NCI-H1092 treated with DMSO at 0.1 percent for 48 hours (cell line): ENCODE results near the gene CTDP1.
"Not testable (repeated sequence)": the region's sequence is repeated elsewhere in the genome, so short reads cannot be mapped to it uniquely, and the experiment has no call there.

Source experiments
- DNase-seq: peaks from one replicate; lab custom pipeline; 2025; lab: John Stamatoyannopoulos, UW

CTDP1 gene

DNA sequence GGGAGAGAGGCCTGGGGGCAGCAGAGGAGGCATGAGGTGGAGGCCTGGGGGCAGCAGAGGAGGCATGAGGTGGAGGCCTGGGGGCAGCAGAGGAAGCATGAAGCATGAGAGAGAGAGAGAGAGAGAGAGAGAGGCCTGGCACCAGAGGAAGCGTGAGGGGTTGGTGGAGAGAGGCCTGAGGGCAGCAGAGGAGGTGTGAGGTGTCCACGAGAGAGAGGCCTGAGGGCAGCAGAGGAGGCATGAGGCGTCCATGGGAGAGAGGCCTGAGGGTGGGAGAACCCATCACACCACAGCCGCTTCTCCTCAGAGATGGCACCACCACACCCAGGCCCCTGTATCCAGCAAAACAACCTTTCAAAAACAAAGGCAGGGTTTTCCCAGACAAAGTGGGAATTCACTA lies 62.5 kb downstream of the CTDP1 start:
- no peak for DNase-seq

DNA sequence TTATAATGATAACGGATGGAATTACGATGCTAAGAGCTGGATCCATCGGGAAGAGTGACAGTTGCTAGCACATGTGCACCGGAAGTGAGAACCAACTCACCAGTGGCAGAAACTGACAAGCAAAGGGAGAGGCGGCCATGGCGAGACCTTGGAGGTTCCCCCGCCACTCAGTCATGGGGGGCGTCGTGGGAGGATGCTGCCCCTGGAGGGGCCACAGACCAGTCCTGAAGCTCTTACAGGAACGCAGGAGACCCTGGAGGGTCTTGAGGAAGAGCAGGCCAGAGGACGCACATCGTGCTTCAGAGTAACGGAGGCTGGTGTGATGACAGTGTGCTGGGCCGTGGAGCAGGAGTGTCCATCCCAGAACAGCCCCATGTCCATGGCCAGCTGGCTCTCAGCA lies 65.0 kb downstream of the CTDP1 start:
- no peak for DNase-seq

DNA sequence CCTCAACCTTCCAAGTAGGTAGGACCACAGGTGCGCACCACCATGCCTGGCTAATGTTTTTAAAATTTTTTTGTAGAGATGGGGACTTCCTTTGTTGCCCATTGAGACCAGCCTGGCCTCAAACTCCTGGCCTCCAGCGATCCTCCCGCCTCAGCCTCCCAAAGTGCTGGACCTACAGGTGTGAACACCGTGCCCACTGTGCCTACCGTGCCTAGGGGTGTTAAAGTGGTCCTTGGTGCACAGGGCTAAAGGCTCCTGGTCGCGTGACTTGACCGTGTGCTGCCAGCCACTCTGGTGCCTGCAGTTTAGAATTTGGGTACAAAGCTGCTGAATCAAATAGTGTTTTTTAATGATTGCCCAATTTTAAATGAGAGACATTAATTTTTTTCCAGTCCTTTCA lies 67.1 kb downstream of the CTDP1 start:
- no peak for DNase-seq

DNA sequence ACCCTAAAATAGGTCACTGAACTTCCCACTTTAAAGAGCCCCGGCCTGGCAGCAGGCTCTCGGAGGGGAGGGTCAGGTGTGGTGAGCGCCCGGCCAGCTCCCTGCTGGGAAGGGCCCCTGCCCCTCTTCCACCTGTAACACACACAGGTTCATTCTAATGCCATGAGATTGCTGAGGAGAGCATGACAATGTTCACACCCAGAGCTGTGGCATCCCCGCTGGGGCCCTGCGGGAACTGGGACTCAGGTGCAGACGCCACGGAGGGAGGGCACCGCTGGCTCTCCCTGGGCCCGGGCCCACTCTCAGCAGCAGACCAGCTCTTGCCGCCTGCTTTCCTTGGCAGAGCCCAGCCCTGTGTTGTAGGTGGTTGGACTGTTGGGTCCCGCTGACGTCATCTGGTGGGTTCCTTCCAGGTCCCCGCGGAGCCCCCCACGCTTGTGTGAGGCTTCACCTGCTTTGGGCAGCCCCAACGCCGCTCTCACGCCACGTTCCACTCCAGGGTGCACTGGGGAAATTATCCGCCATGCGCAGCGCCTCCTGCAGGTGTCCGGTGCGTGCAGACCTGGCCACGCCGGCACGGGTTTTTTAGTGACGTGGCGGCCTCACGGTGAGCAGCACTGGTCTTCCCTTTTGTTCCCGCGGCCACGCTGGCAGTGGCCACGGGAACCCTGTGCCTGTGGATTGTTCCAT lies 67.7 kb downstream of the CTDP1 start:
- no peak for DNase-seq

DNA sequence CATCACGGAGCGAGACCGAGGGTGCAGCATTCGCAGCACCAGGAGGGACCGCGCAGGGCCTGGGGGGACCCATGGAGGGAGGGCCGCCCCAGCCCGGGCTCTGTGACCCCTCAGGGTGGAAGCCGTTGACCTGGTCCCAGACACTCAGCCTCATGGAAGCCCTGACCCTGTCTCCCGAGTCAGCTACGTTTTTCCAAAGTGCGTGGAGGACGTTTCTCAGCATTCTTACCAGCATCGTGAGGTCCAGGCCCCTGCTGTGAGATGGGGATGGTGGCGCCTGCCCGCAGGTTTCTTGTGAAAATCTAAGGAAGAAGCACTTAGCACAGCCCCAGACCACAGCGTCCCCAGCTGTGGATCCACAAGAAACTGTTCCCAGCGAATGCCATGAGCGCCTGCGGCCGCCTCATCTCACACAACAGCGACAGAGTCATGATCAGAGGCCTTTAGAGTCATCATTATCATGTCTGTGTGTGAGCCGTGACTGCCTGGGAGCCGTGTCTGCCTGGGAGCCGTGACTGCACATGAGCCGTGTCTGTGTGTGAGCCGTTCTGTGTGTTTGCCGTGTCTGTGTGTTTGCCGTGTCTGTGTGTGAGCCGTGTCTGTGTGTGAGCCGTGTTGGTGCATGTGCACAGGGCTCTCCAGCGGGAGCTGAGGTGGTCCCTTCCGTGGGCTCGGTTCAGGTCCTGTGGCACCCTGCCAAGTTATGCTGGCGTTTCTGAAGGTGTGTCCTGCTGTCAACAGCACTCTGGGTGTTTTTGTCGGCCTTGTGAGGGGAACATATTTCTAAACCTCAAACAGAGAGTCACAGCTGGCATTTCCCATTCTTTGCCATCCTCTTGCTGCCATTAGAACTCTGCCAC lies 68.9 kb downstream of the CTDP1 start:
- DNase-seq, result no peak

DNA sequence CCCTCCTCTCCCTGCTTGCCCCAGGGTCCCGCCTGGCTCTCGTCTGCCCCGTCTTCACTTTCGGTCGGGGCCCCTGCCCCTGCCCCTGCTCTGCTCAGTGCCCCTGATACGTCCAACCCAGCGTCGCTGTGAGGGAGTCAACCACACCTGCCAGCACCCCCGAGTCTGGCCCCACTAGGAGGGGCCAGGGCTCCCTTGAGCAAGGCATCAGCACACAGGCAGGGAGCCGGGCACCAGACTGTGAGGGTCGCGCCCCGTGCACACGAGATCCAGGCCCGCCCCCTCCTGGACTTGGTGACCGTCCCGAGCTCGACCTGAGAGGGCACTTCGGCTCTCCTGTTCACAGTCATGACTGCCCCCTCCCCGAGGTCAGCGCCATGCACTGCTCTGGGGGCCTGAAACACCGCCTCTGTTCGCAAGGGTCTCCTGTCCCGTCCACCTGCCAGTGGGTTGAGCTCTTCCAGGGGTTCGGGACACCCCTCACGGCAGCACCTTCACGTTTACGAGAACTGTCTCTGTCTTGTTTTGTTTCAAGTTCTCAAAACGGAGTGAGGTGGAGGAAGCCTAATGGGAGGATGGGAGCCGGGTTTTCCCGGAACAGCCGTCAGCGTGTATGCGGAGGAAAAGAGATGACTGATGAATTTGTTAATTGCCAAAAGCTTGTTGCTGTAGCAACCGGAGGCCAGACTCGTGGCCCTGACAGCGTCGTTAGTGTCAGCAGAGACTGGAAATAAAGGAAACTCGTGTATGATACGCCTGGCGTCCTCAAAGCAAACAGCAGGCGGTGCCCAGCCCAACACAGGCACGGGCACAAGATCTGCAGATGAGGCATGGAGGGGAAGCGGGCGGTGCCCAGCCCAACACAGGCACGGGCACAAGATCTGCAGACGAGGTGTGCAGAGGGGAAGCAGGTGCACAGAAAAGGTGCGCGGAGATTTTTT lies 69.9 kb downstream of the CTDP1 start:
- no peak for DNase-seq

DNA sequence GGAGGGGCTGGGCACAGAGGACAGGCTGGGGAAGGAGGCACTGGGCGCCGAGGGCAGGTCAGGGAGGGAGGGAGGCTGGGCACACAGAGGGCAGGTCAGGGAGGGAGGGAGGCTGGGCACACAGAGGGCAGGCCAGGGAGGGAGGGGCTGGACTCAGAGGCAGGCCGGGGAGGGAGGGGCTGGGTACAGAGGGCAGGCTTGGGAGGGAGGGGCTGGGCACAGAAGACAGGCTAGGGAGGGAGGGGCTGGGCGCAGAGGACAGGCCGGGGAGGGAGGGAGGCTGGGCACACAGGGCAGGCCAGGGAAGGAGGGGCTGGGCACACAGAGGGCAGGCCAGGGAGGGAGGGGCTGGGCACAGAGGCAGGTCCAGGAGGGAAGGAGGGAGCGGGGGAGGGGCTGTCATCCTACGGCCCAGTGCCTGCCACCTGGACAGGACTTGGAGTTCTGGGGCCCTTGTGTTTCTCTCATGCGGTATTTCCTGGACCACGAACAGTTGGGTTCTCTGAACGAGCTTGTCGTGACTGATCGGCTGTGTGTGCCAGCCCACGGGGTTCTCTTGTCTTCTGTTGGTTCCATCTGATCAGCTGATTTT lies 71.5 kb downstream of the CTDP1 start:
- DNase-seq, result no peak

DNA sequence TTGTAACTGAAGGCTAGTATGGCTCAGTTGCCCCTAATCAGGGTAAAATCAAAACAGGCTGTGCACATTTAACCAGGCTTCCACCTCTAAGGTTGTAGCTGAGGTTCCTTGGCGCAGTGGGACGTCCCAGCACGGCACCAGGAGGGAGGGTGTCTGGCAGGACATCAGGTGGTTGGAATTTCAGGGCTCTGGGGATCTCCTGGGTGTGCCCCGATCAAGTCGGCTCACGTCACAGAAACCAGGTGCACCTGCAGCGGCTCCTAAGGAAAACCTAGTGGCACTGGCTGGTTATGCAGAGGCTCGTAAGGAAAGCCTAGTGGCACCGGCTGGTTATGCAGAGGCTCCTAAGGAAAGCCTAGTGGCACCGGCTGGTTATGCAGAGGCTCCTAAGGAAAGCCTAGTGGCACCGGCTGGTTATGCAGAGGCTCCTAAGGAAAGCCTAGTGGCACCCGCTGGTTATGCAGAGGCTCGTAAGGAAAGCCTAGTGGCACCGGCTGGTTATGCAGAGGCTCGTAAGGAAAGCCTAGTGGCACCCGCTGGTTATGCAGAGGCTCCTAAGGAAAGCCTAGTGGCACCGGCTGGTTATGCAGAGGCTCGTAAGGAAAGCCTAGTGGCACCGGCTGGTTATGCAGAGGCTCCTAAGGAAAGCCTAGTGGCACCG lies 72.4 kb downstream of the CTDP1 start:
- not testable (repeated sequence) for DNase-seq

DNA sequence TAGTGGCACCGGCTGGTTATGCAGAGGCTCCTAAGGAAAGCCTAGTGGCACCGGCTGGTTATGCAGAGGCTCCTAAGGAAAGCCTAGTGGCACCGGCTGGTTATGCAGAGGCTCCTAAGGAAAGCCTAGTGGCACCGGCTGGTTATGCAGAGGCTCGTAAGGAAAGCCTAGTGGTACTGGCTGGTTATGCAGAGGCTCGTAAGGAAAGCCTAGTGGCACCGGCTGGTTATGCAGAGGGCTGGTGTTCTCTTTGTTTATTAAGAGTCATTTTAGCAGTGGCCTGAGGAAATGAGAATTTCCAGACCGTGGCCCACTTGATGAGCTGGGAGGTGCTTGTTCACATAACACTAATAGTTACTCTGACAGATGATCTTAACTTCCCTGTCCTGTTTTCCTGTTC lies 73.3 kb downstream of the CTDP1 start:
- DNase-seq, result not testable (repeated sequence)

DNA sequence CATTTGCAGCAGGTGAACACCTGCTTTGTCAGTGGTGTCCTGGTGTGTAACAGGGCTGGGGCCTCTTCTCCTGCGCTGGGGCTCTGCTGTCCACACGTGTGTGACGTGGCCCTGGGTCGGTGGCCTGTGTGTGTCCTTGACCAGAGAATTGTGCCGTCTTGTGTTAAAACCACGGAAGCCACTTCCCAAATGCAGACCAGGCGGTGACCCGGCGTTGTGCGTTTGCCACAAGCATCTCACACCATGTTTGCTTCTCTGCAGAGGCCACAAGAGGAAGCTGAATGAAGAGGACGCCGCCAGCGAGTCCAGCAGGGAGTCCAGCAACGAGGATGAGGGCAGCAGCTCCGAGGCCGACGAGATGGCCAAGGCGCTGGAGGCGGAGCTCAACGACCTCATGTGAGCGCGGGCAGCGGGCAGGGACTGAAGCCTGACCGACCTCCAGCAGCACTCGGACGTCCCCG lies 73.8 kb downstream of the CTDP1 start:
- DNase-seq, result no peak

DNA sequence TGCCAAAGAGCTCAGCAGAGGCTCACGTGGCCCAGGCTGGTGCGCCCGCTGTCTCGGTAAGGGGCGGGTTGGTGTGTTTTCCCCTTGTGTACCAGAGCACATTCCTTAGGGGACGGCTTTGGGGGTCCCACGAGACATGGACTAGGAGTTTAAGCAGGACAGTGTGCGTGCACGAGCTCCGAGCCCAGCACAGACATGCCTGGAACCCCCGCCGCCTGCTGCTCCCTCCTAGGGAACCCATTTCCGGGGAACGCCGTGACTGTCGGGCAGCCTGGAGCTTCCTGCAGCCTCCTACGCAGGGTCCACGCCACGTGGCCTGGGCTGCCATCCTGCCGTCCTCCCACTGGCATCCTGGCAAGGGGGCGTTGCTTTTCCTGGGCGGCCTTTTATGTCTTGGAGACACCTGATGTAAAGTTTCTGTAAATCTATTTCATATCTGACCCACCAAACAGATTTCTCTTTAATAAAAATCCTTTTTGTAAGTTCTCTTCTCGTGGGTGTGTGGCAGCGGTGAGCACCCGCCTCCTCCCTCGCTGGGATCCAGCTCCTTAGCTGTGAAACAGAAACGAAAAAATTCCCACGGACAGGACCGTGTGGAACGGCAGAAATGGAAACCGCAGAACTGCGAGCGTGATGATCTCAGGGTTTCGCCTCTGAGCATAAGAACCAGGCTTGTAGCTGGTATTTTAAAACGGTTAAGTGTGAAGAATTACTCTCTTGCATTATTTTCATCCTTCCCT lies 74.6 kb downstream of the CTDP1 start:
- no peak for DNase-seq

DNA sequence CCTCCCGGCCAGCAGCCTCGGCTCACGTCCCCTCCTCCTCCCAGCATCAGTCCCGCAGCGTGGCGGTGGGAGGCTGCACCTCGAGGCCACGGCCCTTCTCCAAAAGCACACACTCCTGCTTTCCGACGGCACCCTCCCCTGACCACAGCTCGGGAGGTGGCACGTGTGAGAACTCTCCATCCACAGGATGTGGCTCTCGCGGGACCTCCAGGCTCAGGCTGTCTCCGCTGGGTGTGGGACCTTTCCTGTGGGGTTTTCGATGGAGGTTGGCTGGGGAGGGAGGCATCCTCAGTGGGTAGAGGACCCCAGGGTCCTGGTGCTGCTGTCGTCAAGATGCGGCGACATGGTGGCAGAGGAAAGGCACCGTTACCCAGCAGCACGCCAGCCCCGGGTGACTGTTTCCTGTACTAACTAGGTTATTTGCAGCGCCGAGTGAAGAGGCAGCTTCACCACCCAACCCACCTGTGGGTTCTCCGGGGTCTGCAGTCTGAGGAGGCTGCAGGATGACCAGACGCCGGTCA lies 75.3 kb downstream of the CTDP1 start:
- DNase-seq, result no peak

DNA sequence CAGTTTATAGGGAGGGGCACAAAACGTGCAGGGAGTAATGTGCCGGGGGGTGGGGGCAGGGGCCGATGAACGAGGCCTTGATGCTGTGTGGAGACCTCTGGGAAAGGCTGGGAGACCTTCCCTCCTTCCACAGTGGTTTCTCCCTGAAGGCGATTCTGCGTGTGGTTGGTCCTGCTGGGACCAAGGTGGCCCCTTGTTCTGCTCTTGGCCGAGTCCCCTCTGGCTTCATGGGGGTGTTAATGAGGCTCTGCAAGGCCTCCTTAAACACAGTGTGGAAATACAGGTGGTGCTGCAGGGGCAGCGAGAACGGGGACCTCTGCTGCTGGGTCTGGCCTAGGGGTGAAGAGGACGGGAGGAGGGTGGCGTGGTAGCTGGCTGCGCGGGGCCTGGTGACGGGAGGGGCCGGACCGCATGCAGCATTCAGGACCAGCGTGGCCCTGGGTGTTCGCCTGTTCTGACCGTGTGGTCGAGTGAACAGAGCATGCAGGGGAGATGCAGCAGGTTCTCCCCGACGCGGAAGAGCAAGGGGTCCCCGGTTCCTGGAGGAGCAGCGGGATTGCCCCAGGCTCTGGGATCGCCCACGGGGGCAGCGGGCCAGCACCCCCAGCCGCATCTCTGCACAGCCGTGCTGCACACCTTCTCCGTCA lies 76.0 kb downstream of the CTDP1 start:
- no peak for DNase-seq

DNA sequence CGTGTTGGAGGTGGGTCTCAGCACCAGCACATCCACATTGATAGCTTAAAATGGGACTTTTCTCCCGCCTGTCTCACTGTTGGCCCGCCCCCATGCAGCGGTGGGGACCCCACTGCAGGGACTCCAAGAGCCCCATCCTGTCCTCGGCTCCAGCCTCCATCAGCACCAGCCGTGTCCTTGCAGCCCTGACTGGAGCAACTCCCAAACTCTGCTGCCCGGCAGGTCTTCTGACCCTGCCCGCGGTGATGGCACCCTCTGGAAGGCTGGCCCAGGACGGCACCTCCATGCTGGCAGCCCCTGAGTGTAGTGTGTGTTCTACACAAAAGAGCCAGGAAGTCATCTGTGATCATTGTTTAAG lies 76.5 kb downstream of the CTDP1 start:
- DNase-seq, result no peak

DNA sequence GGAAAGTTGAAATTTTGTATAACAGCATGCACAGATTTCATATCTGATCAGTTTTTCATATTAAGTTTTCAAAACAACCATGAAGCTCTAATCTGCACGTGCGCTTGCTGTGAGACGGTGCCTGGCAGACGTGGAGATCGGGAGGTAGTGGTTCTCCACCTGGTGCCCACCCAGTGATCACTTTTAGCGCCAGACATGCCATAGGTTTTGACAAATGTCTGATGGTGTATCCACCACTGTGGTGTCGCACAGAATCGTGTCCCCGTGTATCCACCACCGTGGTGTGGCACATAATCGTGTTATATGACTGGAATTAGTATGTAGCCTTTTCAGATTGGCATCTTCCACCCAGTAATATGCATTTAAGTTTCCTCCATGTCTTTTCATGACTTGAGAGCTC lies 77.2 kb downstream of the CTDP1 start:
- no peak for DNase-seq

DNA sequence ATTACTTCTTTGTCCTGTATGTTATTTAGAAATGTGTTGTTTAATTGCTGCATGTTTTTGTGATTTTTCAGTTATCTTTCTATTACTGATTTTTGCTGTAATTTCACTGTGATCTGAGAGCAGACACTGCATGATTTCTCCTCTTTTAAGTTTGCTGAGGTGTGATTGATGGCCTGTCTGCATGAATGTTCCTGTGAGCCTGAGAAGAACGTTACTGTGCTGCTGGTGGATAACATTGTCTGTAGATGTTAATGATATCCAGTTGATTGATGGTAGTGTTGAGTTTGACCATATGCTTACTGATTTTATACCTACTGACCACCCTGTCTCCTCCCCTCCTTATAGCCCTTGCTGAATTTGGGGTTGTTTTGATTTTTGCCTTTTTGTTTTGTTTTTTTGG lies 80.7 kb downstream of the CTDP1 start:
- no peak for DNase-seq

DNA sequence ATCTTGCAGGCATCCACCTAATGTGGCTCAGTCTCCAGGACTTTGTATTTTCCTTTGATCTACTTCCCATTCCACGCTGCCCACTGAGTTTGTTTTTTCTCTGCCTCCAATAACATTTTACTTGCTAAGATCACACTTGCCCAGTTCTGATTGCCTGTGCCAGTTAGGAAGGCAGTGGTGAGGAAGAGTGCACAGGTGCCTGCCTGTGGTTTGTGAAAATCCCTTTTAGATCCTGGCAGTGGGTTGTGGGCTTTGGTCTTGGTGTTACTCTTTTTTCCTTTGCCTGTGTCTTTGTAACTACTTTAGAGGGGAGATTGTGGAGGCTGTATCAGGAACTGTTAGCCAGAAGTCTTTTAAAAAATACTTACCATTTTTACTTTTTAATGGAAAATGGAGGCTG lies 81.3 kb downstream of the CTDP1 start:
- no peak for DNase-seq

DNA sequence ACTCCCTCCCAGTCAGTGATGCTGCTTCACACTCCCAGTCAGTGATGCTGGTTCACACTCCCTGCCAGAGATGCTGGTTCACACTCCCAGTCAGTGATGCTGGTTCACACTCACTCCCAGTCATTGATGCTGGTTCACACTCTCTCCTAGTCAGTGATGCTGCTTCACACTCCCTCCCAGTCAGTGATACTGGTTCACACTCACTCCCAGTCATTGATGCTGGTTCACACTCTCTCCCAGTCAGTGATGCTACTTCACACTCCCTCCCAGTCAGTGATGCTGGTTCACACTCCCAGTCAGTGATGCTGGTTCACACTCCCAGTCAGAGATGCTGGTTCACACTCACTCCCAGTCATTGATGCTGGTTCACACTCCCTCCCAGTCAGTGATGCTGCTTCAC lies 83.8 kb downstream of the CTDP1 start:
- no peak for DNase-seq

DNA sequence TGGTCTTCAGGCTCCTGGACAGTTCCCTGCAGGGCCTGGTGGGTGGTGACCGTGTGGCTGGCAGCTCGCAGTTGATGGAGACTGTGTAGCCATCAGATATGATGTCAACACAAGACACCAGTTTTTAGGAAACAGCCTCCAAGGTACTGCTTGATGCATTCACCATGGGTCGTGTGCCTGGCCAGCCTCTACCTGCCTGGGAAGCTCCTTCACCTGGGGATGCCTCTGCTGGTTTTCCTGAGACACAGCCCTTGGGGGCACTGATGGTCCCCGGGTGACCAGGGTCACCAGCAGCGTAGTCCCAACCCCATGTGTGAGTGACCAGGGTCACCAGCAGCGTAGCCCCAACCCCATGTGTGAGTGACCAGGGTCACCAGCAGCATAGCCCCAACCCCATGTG lies 84.5 kb downstream of the CTDP1 start:
- no peak for DNase-seq
